Esophagus squamous epithelium (tissue), 5 donors: ENCODE measurements around the gene GPRC5B. TPM values are rescaled to one million over a fixed set of nuclear protein-coding genes. Genes with fewer than 3 reads are reported as not detected.

Source experiments
- DNase-seq: peaks from one replicate; lab custom pipeline; 2025; lab: John Stamatoyannopoulos, UW
- H3K27ac ChIP-seq, 4 donors: fragments of 200-600 bp; sonication (generic); one replicate each; pipeline ENCODE4 v1.5.1; 2016 to 2019; ENCODE audit warnings: mild to moderate bottlenecking in 1 of 4
- H3K27me3 ChIP-seq, 4 donors: fragments of 200-600 bp; sonication (generic); 1 replicate in 3 of 4; 2 replicates in 1 of 4; pipeline versions ENCODE4 v1.5.1 to v1.6.0; 2017 to 2021; ENCODE audit warnings: antibody characterized with exemption in 1 of 4
- H3K36me3 ChIP-seq, 3 donors: fragments of 200-600 bp; sonication (generic); one replicate each; pipeline ENCODE4 v1.5.1; 2016 to 2019
- H3K4me1 ChIP-seq, 3 donors: fragments of 200-600 bp; sonication (generic); one replicate each; pipeline ENCODE4 v1.5.1; 2017 to 2019
- H3K4me3 ChIP-seq, 4 donors: fragments of 200-600 bp; sonication (generic); 1 replicate in 3 of 4; 2 replicates in 1 of 4; pipeline ENCODE4 v1.5.1; 2016 to 2019; ENCODE audit warnings: mild to moderate bottlenecking in 2 of 4, moderate library complexity in 1 of 4
- H3K9me3 ChIP-seq, 3 donors: fragments of 200-600 bp; sonication (generic); one replicate each; pipeline ENCODE4 v1.5.1; 2016 to 2019
- POLR2A ChIP-seq, 4 donors: fragments of 450-650 bp; IDR thresholded peaks; one replicate each; pipeline ENCODE4 v1.6.1; 2017; ENCODE audit warnings: antibody characterized with exemption in 4 of 4, mild to moderate bottlenecking in 4 of 4, moderate library complexity in 3 of 4
- WGBS, 2 donors: methylation state at CpG; one replicate each; pipeline ENCODE4 v1.1.5; 2018; 5-methylcytosine and 5-hydroxymethylcytosine counted together
- intact Hi-C: fragments of 100-400 bp; cut with DNase I; formaldehyde crosslinking; loops from one replicate; pipeline ENCODE4 v1.15.0; 2022
- total RNA-seq, 4 donors: library from RNA; depleted of rRNA; stranded (reverse); fragments of >200 nt; gene quantifications; one replicate each; pipeline ENCODE4 v1.1.0, GENCODE V29; 2016
- TF ChIP-seq, protein P1 (sequence below), 6 experiments: fragments of 450-650 bp in 4 of 6; fragments of 200-600 bp in 2 of 6; sonication (generic) in 2 of 6; IDR thresholded peaks; one replicate each; pipeline ENCODE4 v1.5.1; 2016 to 2019; ENCODE audit warnings: antibody characterized with exemption in 6 of 6, mild to moderate bottlenecking in 4 of 6, moderate library complexity in 4 of 6
- donor health status: DM: yes; HTN: yes; CAD: no.

GPRC5B gene
- total RNA-seq, 4 donors from 2014 or later, result 1.9 to 26.1 (median 8.4) TPM

- no peak for DNase-seq
Observed at GRCh38 chr16:19926449-19927390, 42.1 kb upstream of the GPRC5B start.

DNA sequence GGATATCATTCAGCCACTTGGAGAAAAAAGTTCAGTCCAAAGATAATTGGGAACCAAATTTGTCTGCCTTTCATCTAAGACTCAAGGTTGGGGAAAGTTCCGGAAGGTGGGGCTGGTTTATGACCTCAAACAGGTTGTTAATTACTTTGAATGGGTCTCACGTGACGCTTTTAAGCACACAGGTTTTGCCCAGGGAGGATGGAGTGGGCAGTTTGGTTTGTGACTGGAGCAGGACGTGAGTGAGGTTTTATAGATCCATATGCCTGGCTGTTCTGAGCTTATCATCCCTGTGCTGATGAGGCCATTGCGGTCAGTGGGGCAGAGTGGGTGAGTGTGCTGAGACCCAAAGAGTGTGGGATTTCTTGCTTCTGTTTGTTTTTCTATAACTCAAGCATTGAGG lies 38.7 kb upstream of the GPRC5B start:
- WGBS, 2 donors, result 69 to 70% methylated on average over 5 of the region's 5 CpGs
- intact Hi-C loops, result no loop called here
- DNase-seq, result no peak
- TF ChIP-seq, protein P1, sequence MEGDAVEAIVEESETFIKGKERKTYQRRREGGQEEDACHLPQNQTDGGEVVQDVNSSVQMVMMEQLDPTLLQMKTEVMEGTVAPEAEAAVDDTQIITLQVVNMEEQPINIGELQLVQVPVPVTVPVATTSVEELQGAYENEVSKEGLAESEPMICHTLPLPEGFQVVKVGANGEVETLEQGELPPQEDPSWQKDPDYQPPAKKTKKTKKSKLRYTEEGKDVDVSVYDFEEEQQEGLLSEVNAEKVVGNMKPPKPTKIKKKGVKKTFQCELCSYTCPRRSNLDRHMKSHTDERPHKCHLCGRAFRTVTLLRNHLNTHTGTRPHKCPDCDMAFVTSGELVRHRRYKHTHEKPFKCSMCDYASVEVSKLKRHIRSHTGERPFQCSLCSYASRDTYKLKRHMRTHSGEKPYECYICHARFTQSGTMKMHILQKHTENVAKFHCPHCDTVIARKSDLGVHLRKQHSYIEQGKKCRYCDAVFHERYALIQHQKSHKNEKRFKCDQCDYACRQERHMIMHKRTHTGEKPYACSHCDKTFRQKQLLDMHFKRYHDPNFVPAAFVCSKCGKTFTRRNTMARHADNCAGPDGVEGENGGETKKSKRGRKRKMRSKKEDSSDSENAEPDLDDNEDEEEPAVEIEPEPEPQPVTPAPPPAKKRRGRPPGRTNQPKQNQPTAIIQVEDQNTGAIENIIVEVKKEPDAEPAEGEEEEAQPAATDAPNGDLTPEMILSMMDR (IDR thresholded peaks at IDR 0.05), result no peak
- no peak for TF ChIP-seq POLR2A (IDR thresholded peaks at IDR 0.05)
- no peaks in the 10 kb centered on the region for H3K36me3 ChIP-seq
- H3K9me3 ChIP-seq, result no peaks in the 10 kb centered on the region
- no peaks in the 10 kb centered on the region for H3K4me1 ChIP-seq
- H3K27ac ChIP-seq, result no peak overlapping the region
- no peak overlapping the region for H3K4me3 ChIP-seq
- no peaks in the 10 kb centered on the region for H3K27me3 ChIP-seq

More at GRCh38 chr16:19926449-19927390, 42.1 kb upstream of the GPRC5B start:
- intact Hi-C loops, result no loop called here
- H3K36me3 ChIP-seq, result no peaks in the 10 kb centered on the region
- no peaks in the 10 kb centered on the region for H3K9me3 ChIP-seq
- no peak for TF ChIP-seq POLR2A (IDR thresholded peaks at IDR 0.05)
- TF ChIP-seq, protein P1 (IDR thresholded peaks at IDR 0.05), result no peak
- no peak overlapping the region for H3K27ac ChIP-seq
- no peaks in the 10 kb centered on the region for H3K4me1 ChIP-seq
- H3K27me3 ChIP-seq, result no peaks in the 10 kb centered on the region
- H3K4me3 ChIP-seq, result no peak overlapping the region
- 62 to 78% methylated on average over 6 to 8 of the region's 8 CpGs for WGBS, 2 donors

DNA sequence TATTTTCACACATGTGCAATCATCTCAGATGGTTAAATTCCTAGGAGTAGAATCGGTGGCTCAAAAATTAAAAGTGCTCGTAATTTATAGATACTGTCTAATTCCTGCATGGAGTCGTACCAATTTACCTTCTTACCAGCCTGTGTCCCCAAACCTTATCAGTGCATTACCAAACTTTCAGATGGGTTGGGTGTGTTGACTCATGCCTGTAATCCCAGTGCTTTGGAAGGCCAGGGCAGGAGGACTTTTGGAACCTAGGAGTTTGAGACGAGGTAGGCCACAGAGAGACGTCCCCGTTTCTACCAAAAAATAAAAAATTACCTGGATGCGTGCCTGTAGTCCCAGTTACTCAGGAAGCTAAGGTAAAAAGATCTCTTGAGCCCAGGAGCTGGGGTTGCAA lies 34.5 kb upstream of the GPRC5B start:
- Histone ChIP-seq H3K4me1 (no peaks in the 10 kb centered on the region), H3K4me3 (no peak overlapping the region), H3K36me3 (no peaks in the 10 kb centered on the region), H3K9me3 (no peaks in the 10 kb centered on the region), H3K27me3 (peaks cover 0 to 8% (median 0%) of the 10 kb centered on the region in 4 donors), H3K27ac (no peak overlapping the region)
- 74 to 91% methylated on average over 7 of the region's 7 CpGs for WGBS, 2 donors
- DNase-seq, result no peak
- intact Hi-C loops, result no loop called here
- TF ChIP-seq POLR2A (IDR thresholded peaks at IDR 0.05), result no peak
- TF ChIP-seq, protein P1 (IDR thresholded peaks at IDR 0.05), result no peak

- DNase-seq, result no peak
- intact Hi-C loops, result no loop called here
- no peaks in the 10 kb centered on the region for H3K36me3 ChIP-seq
- no peaks in the 10 kb centered on the region for H3K9me3 ChIP-seq
- TF ChIP-seq POLR2A (IDR thresholded peaks at IDR 0.05), result no peak
- TF ChIP-seq, protein P1 (IDR thresholded peaks at IDR 0.05), result no peak
- H3K4me3 ChIP-seq, result no peak overlapping the region
- H3K27me3 ChIP-seq, result peaks cover 0 to 13% (median 0%) of the 10 kb centered on the region in 4 donors
- no peak overlapping the region for H3K27ac ChIP-seq
- H3K4me1 ChIP-seq, result no peaks in the 10 kb centered on the region
- 79 to 90% methylated on average over 5 of the region's 5 CpGs for WGBS, 2 donors
Observed at GRCh38 chr16:19916064-19916463, 31.4 kb upstream of the GPRC5B start.

DNA sequence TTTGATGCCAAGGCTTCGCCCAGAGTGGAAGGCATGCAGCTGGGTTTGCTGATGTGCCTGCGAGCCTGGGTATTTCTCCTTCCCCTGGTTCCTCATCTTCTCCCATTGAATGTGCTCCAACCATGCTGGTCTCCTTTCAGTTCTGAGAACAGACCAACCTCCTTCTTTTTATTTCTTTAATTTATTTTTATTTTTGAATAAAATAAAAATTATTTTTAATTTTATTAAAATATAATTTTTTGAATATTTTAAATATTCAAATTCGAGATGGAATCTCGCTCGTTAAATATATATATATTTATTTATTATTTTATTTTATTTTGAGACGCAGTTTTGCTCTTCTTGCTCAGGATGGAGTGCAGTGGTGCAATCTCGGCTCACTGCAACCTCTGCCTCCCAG lies 30.2 kb upstream of the GPRC5B start:
- Histone ChIP-seq H3K4me3 (no peak overlapping the region), H3K4me1 (no peaks in the 10 kb centered on the region), H3K36me3 (no peaks in the 10 kb centered on the region), H3K27me3 (peaks cover 0 to 13% (median 0%) of the 10 kb centered on the region in 4 donors), H3K27ac (no peak overlapping the region), H3K9me3 (no peaks in the 10 kb centered on the region)
- DNase-seq, result no peak
- WGBS, 2 donors, result 84 to 87% methylated on average over 7 of the region's 7 CpGs
- TF ChIP-seq POLR2A (IDR thresholded peaks at IDR 0.05), result no peak
- TF ChIP-seq, protein P1 (IDR thresholded peaks at IDR 0.05), result no peak
- intact Hi-C loops, result loop anchor here (5.0 kb wide), 1 partner anchor 472 kb away; no protein-coding TSS in a partner anchor
